NCI-H345 treated with DMSO at 0.1 percent for 48 hours (cell line): ENCODE data around the gene ZC3H12D.
"Not testable (repeated sequence)": the region's sequence is repeated elsewhere in the genome, so short reads cannot be mapped to it uniquely, and the experiment has no call there.

Source experiments
- DNase-seq: peaks from one replicate; lab custom pipeline; 2025; ENCODE audit not compliant: unreplicated experiment; lab: John Stamatoyannopoulos, UW

The ZC3H12D gene

GRCh38 chr6:149459761-149460160 is 25.1 kb downstream of the ZC3H12D start:
- DNase-seq, result no peak

GRCh38 chr6:149458806-149459205 is 26.0 kb downstream of the ZC3H12D start:
- DNase-seq, result no peak

- no peak for DNase-seq
Observed at GRCh38 chr6:149458196-149458595, 26.6 kb downstream of the ZC3H12D start.

GRCh38 chr6:149457316-149457884 is 27.4 kb downstream of the ZC3H12D start:
- no peak for DNase-seq

- DNase-seq, result no peak
Observed at GRCh38 chr6:149456311-149457021, 28.3 kb downstream of the ZC3H12D start.

GRCh38 chr6:149455031-149455732 is 29.6 kb downstream of the ZC3H12D start:
- DNase-seq, result no peak

- DNase-seq, result no peak
Observed at GRCh38 chr6:149454346-149454848, 30.4 kb downstream of the ZC3H12D start.

- DNase-seq, result no peak
Observed at GRCh38 chr6:149453597-149454345, 31.0 kb downstream of the ZC3H12D start.

- no peak for DNase-seq
Observed at GRCh38 chr6:149452037-149452939, 32.5 kb downstream of the ZC3H12D start.

- DNase-seq, result no peak
Observed at GRCh38 chr6:149451376-149452036, 33.3 kb downstream of the ZC3H12D start.

- DNase-seq, result no peak
Observed at GRCh38 chr6:149450679-149451375, 34.0 kb downstream of the ZC3H12D start.

GRCh38 chr6:149449831-149450678 is 34.8 kb downstream of the ZC3H12D start:
- no peak for DNase-seq

GRCh38 chr6:149448821-149449453 is 35.9 kb downstream of the ZC3H12D start:
- DNase-seq, result no peak

GRCh38 chr6:149446791-149447376 is 37.9 kb downstream of the ZC3H12D start:
- DNase-seq, result no peak

- no peak for DNase-seq
Observed at GRCh38 chr6:149445573-149445972, 39.2 kb downstream of the ZC3H12D start.

- no peak for DNase-seq
Observed at GRCh38 chr6:149445095-149445466, 39.7 kb downstream of the ZC3H12D start.

- DNase-seq, result not testable (repeated sequence)
Observed at GRCh38 chr6:149444360-149445094, 40.3 kb downstream of the ZC3H12D start.
